Measurements from ENCODE around the gene SSBP3.
"Not testable (repeated sequence)": the region's sequence is repeated elsewhere in the genome, so short reads cannot be mapped to it uniquely, and the experiment has no call there.

Gene SSBP3

GRCh38 chr1:54241364-54241763, 164.8 kb downstream of the SSBP3 start:
- no peak for DNase-seq (ENCODE audit: low spot score)

- no peak for DNase-seq (ENCODE audit: low spot score)
Observed at GRCh38 chr1:54240741-54241335, 165.4 kb downstream of the SSBP3 start.

- DNase-seq (ENCODE audit: low spot score), result no peak
Observed at GRCh38 chr1:54239631-54240031, 166.6 kb downstream of the SSBP3 start.

- no peak for DNase-seq (ENCODE audit: low spot score)
Observed at GRCh38 chr1:54239035-54239383, 167.2 kb downstream of the SSBP3 start.

- DNase-seq (ENCODE audit: low spot score), result no peak
Observed at GRCh38 chr1:54238353-54239034, 167.7 kb downstream of the SSBP3 start.

GRCh38 chr1:54237586-54237985, 168.6 kb downstream of the SSBP3 start:
- no peak for DNase-seq (ENCODE audit: low spot score)

- no peak for DNase-seq (ENCODE audit: low spot score)
Observed at GRCh38 chr1:54234284-54234683, 171.9 kb downstream of the SSBP3 start.

- DNase-seq (ENCODE audit: low spot score), result not testable (repeated sequence)
Observed at GRCh38 chr1:54233196-54233595, 173.0 kb downstream of the SSBP3 start.

GRCh38 chr1:54230507-54231339, 175.5 kb downstream of the SSBP3 start:
- no peak for DNase-seq (ENCODE audit: low spot score)

- no peak for DNase-seq (ENCODE audit: low spot score)
Observed at GRCh38 chr1:54229281-54229891, 176.8 kb downstream of the SSBP3 start.

- no peak for DNase-seq (ENCODE audit: low spot score)
Observed at GRCh38 chr1:54228638-54229079, 177.5 kb downstream of the SSBP3 start.

GRCh38 chr1:54227891-54228310, 178.3 kb downstream of the SSBP3 start:
- no peak for DNase-seq (ENCODE audit: low spot score)

- no peak for DNase-seq (ENCODE audit: low spot score)
Observed at GRCh38 chr1:54227091-54227602, 179.0 kb downstream of the SSBP3 start.

GRCh38 chr1:54225986-54226559, 180.1 kb downstream of the SSBP3 start:
- DNase-seq (ENCODE audit: low spot score), result no peak

GRCh38 chr1:54225378-54225777, 180.8 kb downstream of the SSBP3 start:
- DNase-seq (ENCODE audit: low spot score), result no peak

- DNase-seq (ENCODE audit: low spot score), result no peak
Observed at GRCh38 chr1:54224233-54224632, 182.0 kb downstream of the SSBP3 start.

GRCh38 chr1:54223441-54224202, 182.6 kb downstream of the SSBP3 start:
- DNase-seq (ENCODE audit: low spot score), result no peak

GRCh38 chr1:54222711-54223110, 183.5 kb downstream of the SSBP3 start:
- no peak for DNase-seq (ENCODE audit: low spot score)

- no peak for DNase-seq (ENCODE audit: low spot score)
Observed at GRCh38 chr1:54221867-54222484, 184.2 kb downstream of the SSBP3 start.

- DNase-seq (ENCODE audit: low spot score), result no peak
Observed at GRCh38 chr1:54221113-54221834, 184.9 kb downstream of the SSBP3 start.

All from CD4-positive, alpha-beta T cell treated with Interleukin-6 at 100 ng/mL for 8 hours (primary cell).